Ascending aorta (tissue), 2 donors: Measurements from ENCODE around the gene USP34. TPM values are rescaled to one million over a fixed set of nuclear protein-coding genes. Genes with fewer than 3 reads are reported as not detected.

Experiments
- DNase-seq, 2 donors: peaks; one replicate each; pipeline ENCODE4 v3.0.0-alpha.2; 2019; ENCODE audit warnings: low spot score in 2 of 2
- H3K27ac ChIP-seq, 2 donors: fragments of 200-600 bp; sonication (generic); one replicate each; pipeline ENCODE4 v1.5.1; 2016 to 2017; ENCODE audit warnings: mild to moderate bottlenecking in 1 of 2
- H3K27me3 ChIP-seq: fragments of 200-600 bp; sonication (generic); one replicate; pipeline ENCODE4 v1.5.1; 2017
- H3K36me3 ChIP-seq, 2 donors: fragments of 200-600 bp; sonication (generic); one replicate each; pipeline ENCODE4 v1.5.1; 2016
- H3K4me1 ChIP-seq, 2 donors: fragments of 200-600 bp; sonication (generic); one replicate each; pipeline ENCODE4 v1.5.1; 2016 to 2017; ENCODE audit warnings: mild to moderate bottlenecking in 1 of 2
- H3K4me3 ChIP-seq, 2 donors: fragments of 200-600 bp; sonication (generic); one replicate each; pipeline ENCODE4 v1.5.1; 2016 to 2017; ENCODE audit warnings: mild to moderate bottlenecking in 1 of 2
- H3K9me3 ChIP-seq, 2 donors: fragments of 200-600 bp; sonication (generic); one replicate each; pipeline ENCODE4 v1.5.1; 2016
- CTCF ChIP-seq, 3 experiments: fragments of 200-600 bp in 2 of 3; fragments of 450-650 bp in 1 of 3; sonication (generic) in 2 of 3; IDR thresholded peaks; one replicate each; pipeline ENCODE4 v1.5.1; 2016 to 2019; ENCODE audit warnings: antibody characterized with exemption in 3 of 3, mild to moderate bottlenecking in 1 of 3, moderate library complexity in 1 of 3
- intact Hi-C: fragments of 100-400 bp; cut with DNase I; formaldehyde crosslinking; loops from one replicate; pipeline ENCODE4 v1.15.1; 2023
- total RNA-seq: library from RNA; depleted of rRNA; stranded (reverse); fragments of >200 nt; gene quantifications from one replicate; pipeline ENCODE4 v1.1.0, GENCODE V29; 2016

USP34 gene
- total RNA-seq, 1 donor from 2014 or later, result 59.3 TPM

GRCh38 chr2:61425605-61426155 lies 45.2 kb downstream of the USP34 start:
- Histone ChIP-seq H3K4me1 (peaks cover 4 to 12% of the 10 kb centered on the region in 2 donors), H3K9me3 (no peaks in the 10 kb centered on the region), H3K36me3 (no peaks in the 10 kb centered on the region), H3K4me3 (no peak overlapping the region), H3K27me3 (no peaks in the 10 kb centered on the region), H3K27ac (no peak overlapping the region)
- no peak for DNase-seq
- intact Hi-C loops, result no loop called here
- no peak for TF ChIP-seq CTCF (IDR thresholded peaks at IDR 0.05)

- Histone ChIP-seq H3K36me3 (no peaks in the 10 kb centered on the region), H3K4me1 (peaks cover 4 to 12% of the 10 kb centered on the region in 2 donors), H3K9me3 (no peaks in the 10 kb centered on the region), H3K27me3 (no peaks in the 10 kb centered on the region), H3K27ac (no peak overlapping the region), H3K4me3 (no peak overlapping the region)
- intact Hi-C loops, result no loop called here
- DNase-seq, result no peak
- TF ChIP-seq CTCF (IDR thresholded peaks at IDR 0.05), result no peak
Observed at GRCh38 chr2:61423714-61424113, 47.2 kb downstream of the USP34 start.

GRCh38 chr2:61421611-61422010 lies 49.3 kb downstream of the USP34 start:
- Histone ChIP-seq H3K27ac (no peak overlapping the region), H3K9me3 (no peaks in the 10 kb centered on the region)
- no peak for TF ChIP-seq CTCF (IDR thresholded peaks at IDR 0.05)

GRCh38 chr2:61420991-61421544 lies 49.8 kb downstream of the USP34 start:
- H3K4me1 ChIP-seq, result peaks cover 4 to 12% of the 10 kb centered on the region in 2 donors
- no peak overlapping the region for H3K27ac ChIP-seq
- intact Hi-C loops, result no loop called here
- DNase-seq, result no peak
- TF ChIP-seq CTCF (IDR thresholded peaks at IDR 0.05), result no peak
- no peaks in the 10 kb centered on the region for H3K36me3 ChIP-seq
- H3K27me3 ChIP-seq, result no peaks in the 10 kb centered on the region
- no peaks in the 10 kb centered on the region for H3K9me3 ChIP-seq
- no peak overlapping the region for H3K4me3 ChIP-seq

More at GRCh38 chr2:61421611-61422010, 49.3 kb downstream of the USP34 start:
- intact Hi-C loops, result no loop called here
- Histone ChIP-seq H3K4me1 (peaks cover 4 to 12% of the 10 kb centered on the region in 2 donors), H3K36me3 (no peaks in the 10 kb centered on the region), H3K27me3 (no peaks in the 10 kb centered on the region), H3K4me3 (no peak overlapping the region)
- DNase-seq, result no peak

- Histone ChIP-seq H3K36me3 (no peaks in the 10 kb centered on the region), H3K4me1 (peaks cover 4 to 15% of the 10 kb centered on the region in 2 donors), H3K27ac (no peak overlapping the region), H3K4me3 (no peak overlapping the region), H3K9me3 (no peaks in the 10 kb centered on the region), H3K27me3 (no peaks in the 10 kb centered on the region)
- no peak for DNase-seq
- intact Hi-C loops, result no loop called here
- no peak for TF ChIP-seq CTCF (IDR thresholded peaks at IDR 0.05)
Observed at GRCh38 chr2:61419570-61419969, 51.3 kb downstream of the USP34 start.
